ENCODE results near the gene NCKAP5. TPM values are rescaled to one million over a fixed set of nuclear protein-coding genes. Genes with fewer than 3 reads are reported as not detected.

NCKAP5 gene
- total RNA-seq, 1 donor from 2014 or later = 0.87 TPM

- H3K4me3 Mint-ChIP-seq (ENCODE audit: unreplicated experiment) = no peak overlapping the region
- H3K4me1 Mint-ChIP-seq (ENCODE audit: low read depth) = peaks cover 14% of the 10 kb centered on the region
- DNase-seq (ENCODE audit: low spot score) = no peak
- peaks cover 4% of the 10 kb centered on the region for H3K27me3 Mint-ChIP-seq (ENCODE audit: low read depth)
- TF ChIP-seq CTCF (IDR thresholded peaks at IDR 0.05) = no peak
- H3K27ac Mint-ChIP-seq (ENCODE audit: unreplicated experiment) = no peak overlapping the region
- H3K36me3 Mint-ChIP-seq (ENCODE audit: low read depth) = no peaks in the 10 kb centered on the region
- H3K9me3 Mint-ChIP-seq (ENCODE audit: low read depth) = no peaks in the 10 kb centered on the region
These were observed 143.4 kb downstream of the NCKAP5 start for GRCh38 chr2:133424876-133425275.

GRCh38 chr2:133422931-133423351 lies 145.3 kb downstream of the NCKAP5 start:
- DNase-seq (ENCODE audit: low spot score) = no peak
- no peak for TF ChIP-seq CTCF (IDR thresholded peaks at IDR 0.05)
- H3K36me3 Mint-ChIP-seq (ENCODE audit: low read depth) = no peaks in the 10 kb centered on the region

GRCh38 chr2:133421516-133422324 lies 146.5 kb downstream of the NCKAP5 start:
- peaks cover 7% of the 10 kb centered on the region for H3K27me3 Mint-ChIP-seq (ENCODE audit: low read depth)
- H3K4me1 Mint-ChIP-seq (ENCODE audit: low read depth) = peaks cover 22% of the 10 kb centered on the region
- H3K9me3 Mint-ChIP-seq (ENCODE audit: low read depth) = no peaks in the 10 kb centered on the region
- no peak overlapping the region for H3K27ac Mint-ChIP-seq (ENCODE audit: unreplicated experiment)
- no peak for DNase-seq (ENCODE audit: low spot score)
- H3K36me3 Mint-ChIP-seq (ENCODE audit: low read depth) = no peaks in the 10 kb centered on the region
- TF ChIP-seq CTCF (IDR thresholded peaks at IDR 0.05) = no peak
- H3K4me3 Mint-ChIP-seq (ENCODE audit: unreplicated experiment) = no peak overlapping the region

More at GRCh38 chr2:133422931-133423351, 145.3 kb downstream of the NCKAP5 start:
- Mint-ChIP-seq H3K27ac (ENCODE audit: unreplicated experiment) (no peak overlapping the region), H3K27me3 (ENCODE audit: low read depth) (peaks cover 7% of the 10 kb centered on the region), H3K4me3 (ENCODE audit: unreplicated experiment) (no peak overlapping the region), H3K4me1 (ENCODE audit: low read depth) (peaks cover 17% of the 10 kb centered on the region), H3K9me3 (ENCODE audit: low read depth) (no peaks in the 10 kb centered on the region)

GRCh38 chr2:133420788-133421187 lies 147.5 kb downstream of the NCKAP5 start:
- H3K27ac Mint-ChIP-seq (ENCODE audit: unreplicated experiment) = no peak overlapping the region
- peaks cover 22% of the 10 kb centered on the region for H3K4me1 Mint-ChIP-seq (ENCODE audit: low read depth)
- no peaks in the 10 kb centered on the region for H3K36me3 Mint-ChIP-seq (ENCODE audit: low read depth)
- no peak for TF ChIP-seq CTCF (IDR thresholded peaks at IDR 0.05)
- DNase-seq (ENCODE audit: low spot score) = no peak
- peaks cover 7% of the 10 kb centered on the region for H3K27me3 Mint-ChIP-seq (ENCODE audit: low read depth)
- H3K4me3 Mint-ChIP-seq (ENCODE audit: unreplicated experiment) = no peak overlapping the region
- H3K9me3 Mint-ChIP-seq (ENCODE audit: low read depth) = no peaks in the 10 kb centered on the region

GRCh38 chr2:133418671-133419070 lies 149.6 kb downstream of the NCKAP5 start:
- H3K4me3 Mint-ChIP-seq (ENCODE audit: unreplicated experiment) = no peak overlapping the region
- DNase-seq (ENCODE audit: low spot score) = no peak
- no peaks in the 10 kb centered on the region for H3K36me3 Mint-ChIP-seq (ENCODE audit: low read depth)
- H3K27ac Mint-ChIP-seq (ENCODE audit: unreplicated experiment) = no peak overlapping the region
- peaks cover 22% of the 10 kb centered on the region for H3K4me1 Mint-ChIP-seq (ENCODE audit: low read depth)
- TF ChIP-seq CTCF (IDR thresholded peaks at IDR 0.05) = no peak
- H3K27me3 Mint-ChIP-seq (ENCODE audit: low read depth) = peaks cover 7% of the 10 kb centered on the region
- no peaks in the 10 kb centered on the region for H3K9me3 Mint-ChIP-seq (ENCODE audit: low read depth)

Data from chondrocyte (in vitro differentiated cells).